ENCODE data around the gene MAEA.
"Not testable (repeated sequence)": the region's sequence is repeated elsewhere in the genome, so short reads cannot be mapped to it uniquely, and the experiment has no call there.

The MAEA gene

DNA sequence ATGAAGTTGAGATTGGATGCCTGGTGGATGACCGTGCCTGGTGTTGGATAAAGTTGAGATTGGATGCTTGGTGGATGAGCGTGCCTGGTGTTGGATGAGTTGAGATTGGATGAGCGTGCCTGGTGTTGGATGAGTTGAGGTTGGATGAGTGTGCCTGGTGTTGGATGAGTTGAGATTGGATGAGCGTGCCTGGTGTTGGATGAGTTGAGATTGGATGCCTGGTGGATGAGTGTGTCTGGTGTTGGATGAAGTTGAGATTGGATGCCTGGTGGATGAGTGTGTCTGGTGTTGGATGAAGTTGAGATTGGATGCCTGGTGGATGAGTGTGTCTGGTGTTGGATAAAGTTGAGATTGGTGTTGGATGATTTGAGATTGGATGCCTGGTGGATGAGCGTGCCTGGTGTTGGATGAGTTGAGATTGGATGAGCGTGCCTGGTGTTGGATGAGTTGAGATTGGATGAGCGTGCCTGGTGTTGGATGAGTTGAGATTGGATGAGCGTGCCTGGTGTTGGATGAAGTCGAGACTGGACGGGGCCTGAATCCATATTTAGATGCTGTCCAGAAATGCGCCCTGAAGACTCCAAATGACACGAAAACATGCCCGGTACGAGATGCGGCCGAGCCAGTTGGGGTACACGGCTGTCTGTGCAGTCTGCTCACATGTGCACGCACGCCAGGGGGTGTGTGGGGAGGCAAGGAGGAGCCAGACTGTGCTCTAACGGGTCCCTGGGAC is 34.9 kb downstream of the MAEA start:
- DNase-seq = not testable (repeated sequence)

DNA sequence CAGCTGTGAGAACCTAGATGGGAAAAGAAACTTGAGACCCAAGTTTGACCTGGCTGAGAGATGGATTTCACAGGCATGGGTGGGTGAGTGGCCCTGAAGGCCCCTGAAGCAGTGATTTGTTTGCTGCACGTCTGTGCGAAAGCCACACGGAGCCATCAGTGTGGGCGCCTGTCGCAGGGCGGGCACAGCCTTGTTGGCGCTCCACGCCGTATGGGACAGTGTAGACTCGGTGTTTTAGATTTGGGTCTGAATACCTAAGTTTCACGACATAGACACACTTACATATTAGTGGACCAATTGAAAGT is 35.4 kb downstream of the MAEA start:
- no peak for DNase-seq

- DNase-seq = no peak
These were observed 36.3 kb downstream of the MAEA start for GRCh38 chr4:1325681-1326635.

- no peak for DNase-seq
These were observed 37.2 kb downstream of the MAEA start for GRCh38 chr4:1326751-1327525.

DNA sequence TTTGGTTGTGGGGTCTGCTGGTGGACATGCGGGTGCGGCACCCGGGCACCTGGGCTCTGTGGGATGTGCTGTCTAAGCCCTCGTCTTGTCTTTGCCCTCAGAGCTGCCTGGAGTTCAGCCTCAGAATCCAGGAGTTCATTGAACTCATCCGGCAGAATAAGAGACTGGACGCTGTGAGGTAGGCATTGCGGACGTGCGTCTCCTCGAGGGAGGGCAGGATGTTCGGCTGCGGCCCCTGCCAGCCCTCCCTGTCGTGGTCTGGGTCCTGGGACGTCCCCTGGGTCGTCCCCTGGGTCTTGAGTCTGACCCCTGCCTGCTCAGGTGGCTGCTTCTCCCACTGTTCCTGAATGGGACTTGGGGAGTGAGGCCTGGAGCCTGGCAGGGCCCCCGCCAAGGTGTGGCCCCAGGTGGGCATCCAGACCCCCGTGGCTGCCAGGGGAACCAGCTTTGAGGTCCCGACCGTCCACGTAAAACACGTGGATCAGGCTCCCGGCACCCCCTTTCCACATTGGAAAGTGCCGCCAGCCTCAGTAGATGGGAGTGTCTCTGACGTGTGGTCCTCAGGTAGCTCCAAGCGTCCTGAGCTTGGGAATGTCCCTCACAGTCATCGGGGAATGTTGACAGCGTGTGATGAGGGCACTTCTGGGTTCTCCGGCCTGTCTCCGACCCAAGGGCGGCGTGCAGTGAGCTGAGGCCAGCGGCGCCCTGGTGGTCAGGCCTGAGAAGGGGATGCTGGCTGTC is 38.0 kb downstream of the MAEA start:
- DNase-seq = no peak

GRCh38 chr4:1328267-1329155 is 38.8 kb downstream of the MAEA start:
- DNase-seq = no peak

- no peak for DNase-seq
These were observed 40.0 kb downstream of the MAEA start for GRCh38 chr4:1329408-1330371.

DNA sequence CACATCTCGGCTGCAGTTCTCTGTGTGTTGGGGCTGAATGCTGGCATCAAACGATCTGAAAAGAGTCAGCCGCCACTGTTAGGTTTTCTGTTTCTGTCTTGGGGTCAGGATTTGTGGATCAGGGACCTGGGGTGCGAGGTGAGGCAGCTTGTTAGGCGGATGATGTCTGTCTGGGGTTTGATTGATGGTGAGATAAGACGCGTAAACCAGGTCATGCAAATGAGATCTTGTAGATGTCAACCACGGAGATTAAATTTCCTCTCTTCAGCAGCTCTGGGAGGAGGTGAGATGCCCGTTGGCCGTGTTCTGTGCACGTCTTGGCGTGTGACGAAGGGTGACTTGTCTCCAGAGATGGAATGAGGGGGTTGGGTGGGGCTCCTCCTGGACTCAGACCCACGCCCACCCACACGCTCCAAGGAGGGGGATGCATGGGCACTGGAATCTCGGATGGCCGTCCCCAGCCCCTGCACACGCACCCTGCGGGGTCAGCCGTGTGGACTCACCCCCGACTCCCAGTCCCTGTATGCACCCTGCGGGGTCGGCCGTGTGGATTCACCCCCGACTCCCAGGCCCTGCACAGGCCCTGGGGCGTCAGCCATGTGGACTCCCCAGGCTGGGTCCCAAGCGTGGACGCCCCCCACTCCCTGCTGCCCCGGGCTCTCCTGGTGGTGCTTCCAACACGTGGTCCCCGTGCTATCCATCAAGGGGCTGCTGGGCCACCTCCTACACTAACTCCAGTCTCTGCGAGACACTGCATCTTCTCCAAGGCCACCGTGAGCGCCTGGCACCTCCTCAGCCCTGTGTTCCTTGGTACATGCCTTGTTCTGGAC is 41.3 kb downstream of the MAEA start:
- no peak for DNase-seq

DNA sequence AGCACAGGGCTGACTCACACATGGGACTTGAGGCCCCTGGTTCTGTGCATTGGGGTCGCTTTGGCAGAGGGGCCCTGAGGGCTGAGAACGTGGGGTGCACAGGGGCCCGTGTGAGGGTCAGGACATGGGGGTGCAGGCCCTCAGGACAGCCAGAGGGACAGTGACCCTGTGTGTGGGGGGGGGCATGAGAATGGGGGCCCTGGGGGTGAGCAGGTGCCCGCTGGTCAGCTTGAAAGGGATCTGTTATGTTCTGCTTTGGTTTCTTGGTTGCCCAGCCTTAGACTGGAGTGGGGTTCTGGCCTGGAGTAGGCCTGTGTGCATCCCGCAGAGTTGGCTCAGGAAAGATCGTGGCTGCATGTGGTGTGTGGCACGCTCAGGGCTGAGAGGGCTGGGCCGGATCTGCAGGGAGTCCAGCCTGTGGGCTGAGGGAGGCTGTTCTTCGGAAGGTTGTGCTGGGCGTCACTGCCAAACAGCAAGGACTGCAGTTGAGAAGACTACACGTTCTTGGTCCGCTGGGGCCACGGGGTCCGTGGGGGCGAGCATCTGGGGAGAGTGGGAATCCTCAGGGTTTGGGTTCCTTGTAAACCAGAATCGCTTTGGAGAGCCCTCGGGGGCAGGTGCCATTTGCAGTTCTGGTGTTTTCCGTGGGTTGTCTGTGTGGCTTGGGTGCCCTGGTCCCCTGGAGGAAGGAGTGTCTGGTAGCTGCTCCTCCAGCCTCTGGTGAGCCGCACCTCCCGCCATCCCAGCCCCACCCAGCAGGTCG is 42.1 kb downstream of the MAEA start:
- no peak for DNase-seq

GRCh38 chr4:1332686-1333085 is 43.0 kb downstream of the MAEA start:
- no peak for DNase-seq

DNA sequence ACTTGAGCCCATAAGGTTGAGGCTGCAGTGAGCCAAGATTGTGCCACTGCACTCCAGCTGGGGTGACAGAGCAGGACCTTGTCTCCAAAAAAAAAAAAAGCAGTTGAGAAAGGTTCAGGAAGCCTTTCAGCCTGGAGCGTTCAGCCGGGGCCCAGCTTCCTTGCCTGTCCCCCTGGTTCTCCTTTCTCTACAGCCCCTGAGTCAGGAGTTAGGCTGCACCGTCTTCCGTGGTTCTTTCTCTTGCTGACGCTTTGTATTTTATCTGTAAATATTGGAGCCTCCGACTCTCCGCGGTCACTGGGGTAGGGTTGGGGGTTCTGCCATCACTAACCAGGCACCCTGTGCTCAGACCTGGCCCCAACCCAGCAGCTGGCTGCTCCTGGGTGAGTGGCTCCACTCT is 43.6 kb downstream of the MAEA start:
- DNase-seq = no peak

- not testable (repeated sequence) for DNase-seq
These were observed 44.3 kb downstream of the MAEA start for GRCh38 chr4:1333851-1334578.

DNA sequence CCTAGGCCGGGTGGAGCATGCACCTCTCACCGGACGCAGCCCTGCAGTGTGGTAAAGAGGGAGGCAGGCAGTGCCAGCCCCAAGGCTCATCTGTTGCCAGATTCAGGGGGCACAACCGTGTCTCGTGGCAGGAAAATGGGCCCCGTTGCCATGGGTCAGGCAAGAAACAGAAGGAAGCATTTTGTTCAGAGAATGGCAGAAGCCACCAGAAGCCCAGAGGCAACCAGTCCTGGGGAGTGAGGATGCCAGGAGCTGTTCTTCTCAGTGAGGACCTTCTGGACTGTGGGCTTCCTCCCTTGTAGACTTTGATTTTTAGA is 44.8 kb downstream of the MAEA start:
- no peak for DNase-seq

DNA sequence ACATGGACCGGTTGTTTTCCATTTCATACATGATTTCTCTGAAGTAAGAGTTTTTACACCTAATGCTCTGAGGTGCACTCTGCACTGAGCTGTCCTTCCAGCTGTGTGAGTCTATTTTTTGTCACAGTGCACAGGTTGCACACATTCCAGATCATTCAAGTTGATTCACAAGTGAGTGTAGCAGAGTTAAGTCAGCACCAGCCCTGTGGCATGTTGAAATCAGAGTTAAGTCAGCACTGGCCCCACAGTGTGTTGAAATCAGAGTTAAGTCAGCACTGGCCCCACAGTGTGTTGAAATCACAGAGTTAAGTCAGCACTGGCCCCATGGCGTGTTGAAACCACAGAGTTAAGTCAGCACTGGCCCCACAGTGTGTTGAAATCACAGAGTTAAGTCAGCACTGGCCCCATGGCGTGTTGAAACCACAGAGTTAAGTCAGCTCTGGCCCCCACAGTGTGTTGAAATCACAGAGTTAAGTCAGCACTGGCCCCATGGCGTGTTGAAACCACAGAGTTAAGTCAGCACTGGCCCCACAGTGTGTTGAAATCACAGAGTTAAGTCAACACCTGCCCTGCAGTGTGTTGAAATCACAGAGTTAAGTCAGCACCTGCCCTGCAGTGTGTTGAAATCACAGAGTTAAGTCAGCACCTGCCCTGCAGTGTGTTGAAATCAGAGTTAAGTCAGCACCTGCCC is 45.6 kb downstream of the MAEA start:
- not testable (repeated sequence) for DNase-seq

- no peak for DNase-seq
These were observed 46.4 kb downstream of the MAEA start for GRCh38 chr4:1336088-1336491.

DNA sequence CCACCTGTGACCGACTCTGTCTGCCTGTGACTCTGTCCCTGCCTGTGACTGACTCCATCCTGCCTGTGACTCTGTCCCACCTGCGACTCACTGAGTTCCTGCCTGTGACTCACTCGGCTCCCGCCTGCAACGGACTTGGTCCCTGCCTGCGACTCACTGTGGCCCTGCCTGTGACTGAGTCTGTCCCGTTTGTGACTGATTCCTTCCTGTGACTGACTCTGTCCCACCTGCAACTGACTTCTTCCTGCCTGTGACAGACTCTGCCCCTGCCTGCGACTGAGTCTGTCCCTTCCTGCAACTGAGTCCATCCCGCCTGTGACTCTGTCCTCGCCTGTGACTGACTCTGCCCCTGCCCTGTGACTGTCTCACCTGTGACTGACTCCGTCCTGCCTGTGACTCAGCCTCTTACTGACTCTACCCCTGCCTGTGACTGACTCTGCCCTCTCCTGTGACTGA is 47.7 kb downstream of the MAEA start:
- no peak for DNase-seq

Measured in eye (tissue), 1 donor.